NB4 (cell line): ENCODE results near the gene TCF7.

ENCODE experiments used
- MYC ChIP-seq: IDR thresholded peaks from 2 replicates; pipeline ENCODE4 v1.6.1; 2011; ENCODE audit warnings: low read depth, low read length
- POLR2A ChIP-seq: IDR thresholded peaks from 2 replicates; pipeline ENCODE4 v1.6.1; 2011; ENCODE audit warnings: mild to moderate bottlenecking; ENCODE audit not compliant: insufficient read length; ENCODE audit errors: extremely low read depth
- TF ChIP-seq, protein P1 (sequence below): IDR thresholded peaks from one replicate; pipeline ENCODE4 v1.5.1; 2012; ENCODE audit warnings: low read depth, low read length

- TF ChIP-seq, protein P1, sequence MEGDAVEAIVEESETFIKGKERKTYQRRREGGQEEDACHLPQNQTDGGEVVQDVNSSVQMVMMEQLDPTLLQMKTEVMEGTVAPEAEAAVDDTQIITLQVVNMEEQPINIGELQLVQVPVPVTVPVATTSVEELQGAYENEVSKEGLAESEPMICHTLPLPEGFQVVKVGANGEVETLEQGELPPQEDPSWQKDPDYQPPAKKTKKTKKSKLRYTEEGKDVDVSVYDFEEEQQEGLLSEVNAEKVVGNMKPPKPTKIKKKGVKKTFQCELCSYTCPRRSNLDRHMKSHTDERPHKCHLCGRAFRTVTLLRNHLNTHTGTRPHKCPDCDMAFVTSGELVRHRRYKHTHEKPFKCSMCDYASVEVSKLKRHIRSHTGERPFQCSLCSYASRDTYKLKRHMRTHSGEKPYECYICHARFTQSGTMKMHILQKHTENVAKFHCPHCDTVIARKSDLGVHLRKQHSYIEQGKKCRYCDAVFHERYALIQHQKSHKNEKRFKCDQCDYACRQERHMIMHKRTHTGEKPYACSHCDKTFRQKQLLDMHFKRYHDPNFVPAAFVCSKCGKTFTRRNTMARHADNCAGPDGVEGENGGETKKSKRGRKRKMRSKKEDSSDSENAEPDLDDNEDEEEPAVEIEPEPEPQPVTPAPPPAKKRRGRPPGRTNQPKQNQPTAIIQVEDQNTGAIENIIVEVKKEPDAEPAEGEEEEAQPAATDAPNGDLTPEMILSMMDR = no peak
- TF ChIP-seq MYC (no peak), POLR2A (no peak)
Measured at GRCh38 chr5:134075102-134075501, 39.4 kb upstream of the TCF7 start.
